NOMO-1 treated with DMSO at 0.1 percent for 48 hours (cell line): ENCODE data around the gene POLR2F.

ENCODE experiments used
- DNase-seq: peaks from one replicate; lab custom pipeline; 2025; ENCODE audit not compliant: unreplicated experiment; lab: John Stamatoyannopoulos, UW

The POLR2F gene

DNA sequence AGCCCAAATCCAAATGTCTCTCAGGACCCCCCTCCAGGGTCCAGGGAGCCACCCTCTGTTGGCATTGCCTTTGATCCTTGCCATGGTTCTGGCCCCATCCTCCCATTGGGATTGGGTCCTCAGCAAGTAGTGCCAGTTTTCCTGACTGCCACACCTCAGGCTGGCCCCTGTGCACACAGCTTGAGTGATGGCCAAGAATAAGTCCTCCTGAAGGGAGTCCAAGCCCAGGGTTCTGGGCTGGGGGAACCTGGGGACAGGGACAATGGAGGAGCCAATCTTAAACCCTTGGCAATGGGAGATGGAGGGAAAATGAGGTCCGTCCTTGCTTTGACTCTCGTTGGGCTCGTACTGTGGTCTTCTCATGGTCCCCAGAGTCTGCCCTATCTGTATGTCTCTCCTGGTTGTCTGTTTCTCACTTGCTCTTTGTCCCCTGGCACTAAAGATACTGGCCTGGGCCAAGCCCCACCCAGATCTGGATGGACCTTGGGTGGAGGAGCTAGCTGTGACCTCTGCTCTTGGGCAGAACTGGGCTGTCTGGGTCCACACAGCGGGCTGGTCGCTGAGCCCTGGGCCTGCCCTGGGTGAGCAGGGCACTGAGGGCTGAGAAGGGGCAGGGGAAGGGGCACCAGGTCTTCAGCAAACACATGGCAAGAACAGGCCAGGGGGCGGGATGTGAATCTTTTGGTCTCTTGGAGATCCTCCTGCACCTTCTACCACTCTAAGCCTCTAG is 27.9 kb downstream of the POLR2F start:
- DNase-seq: no peak

DNA sequence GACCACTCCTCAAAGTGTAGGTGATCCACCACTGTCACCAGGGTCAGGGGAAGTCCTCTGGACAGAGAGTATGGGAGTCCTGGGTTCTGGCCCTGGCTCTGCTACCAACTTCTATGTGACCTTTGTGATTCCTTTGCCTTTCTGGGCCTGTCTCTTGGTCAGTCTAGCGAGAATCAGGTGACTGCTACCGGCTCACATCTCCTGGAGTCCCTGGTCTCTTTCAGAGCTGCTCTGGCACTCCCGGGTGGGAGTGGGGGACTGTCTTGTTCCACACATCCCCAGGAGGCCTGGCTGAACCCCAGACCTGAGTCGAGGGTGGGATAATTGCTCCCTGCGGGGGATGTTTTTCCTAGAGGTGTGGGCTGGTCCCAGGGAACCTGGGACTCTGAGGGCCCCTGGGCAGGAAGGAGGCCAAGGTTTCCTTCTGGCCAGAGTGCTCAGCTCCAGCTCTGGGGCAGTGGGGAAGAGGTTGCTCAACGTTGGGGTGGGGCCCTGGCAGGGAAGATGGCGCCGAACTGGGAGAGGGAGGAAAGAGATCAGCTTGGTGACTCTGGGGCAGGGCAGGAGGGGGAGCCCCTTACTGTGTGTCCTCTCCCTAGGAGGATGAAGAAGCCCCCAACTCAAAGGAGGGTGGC is 28.8 kb downstream of the POLR2F start:
- no peak for DNase-seq

DNA sequence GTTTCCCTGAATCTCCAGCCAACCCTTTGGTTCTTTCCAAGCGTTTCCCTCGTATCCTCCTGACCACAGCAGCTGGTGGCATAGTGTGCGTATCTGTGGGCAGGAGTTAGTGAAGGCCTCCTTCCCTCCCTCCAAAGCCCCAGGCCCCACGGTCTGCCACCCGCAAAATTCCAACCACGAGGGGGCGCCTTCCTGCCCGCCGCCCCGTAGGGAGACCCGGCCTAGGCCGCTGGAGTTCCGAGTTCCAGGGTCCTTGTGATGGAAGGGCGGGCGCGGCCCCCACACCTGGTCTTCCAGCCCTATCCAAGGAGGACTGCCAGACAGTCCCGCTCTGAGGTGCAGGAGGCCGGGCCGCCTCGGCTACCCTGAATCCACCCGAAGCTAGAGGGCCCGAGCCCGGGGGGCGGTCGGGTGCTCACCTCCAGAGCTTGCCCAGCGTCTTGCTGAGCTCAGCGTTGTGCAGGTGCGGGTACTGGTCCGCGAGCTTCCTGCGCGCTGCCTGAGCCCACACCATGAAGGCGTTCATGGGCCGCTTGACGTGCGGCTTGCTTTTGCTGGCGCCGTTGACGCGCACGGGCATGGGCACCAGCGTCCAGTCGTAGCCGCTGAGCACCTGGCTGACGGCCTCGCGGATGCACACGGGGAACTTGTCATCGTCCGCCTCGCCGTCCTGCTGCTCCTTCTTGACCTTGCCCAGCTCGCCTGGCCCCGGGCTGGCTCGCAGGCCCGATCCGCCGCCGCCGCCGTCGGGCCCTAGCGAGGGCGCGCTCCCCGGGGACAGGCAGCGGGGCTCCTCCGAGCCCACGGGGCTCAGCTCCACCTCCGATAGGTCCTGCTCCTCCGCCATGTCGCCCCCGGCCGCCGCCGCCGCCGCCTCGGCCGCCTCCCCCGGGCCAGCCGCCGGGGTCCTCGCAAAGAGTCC is 29.7 kb downstream of the POLR2F start:
- no peak for DNase-seq

DNA sequence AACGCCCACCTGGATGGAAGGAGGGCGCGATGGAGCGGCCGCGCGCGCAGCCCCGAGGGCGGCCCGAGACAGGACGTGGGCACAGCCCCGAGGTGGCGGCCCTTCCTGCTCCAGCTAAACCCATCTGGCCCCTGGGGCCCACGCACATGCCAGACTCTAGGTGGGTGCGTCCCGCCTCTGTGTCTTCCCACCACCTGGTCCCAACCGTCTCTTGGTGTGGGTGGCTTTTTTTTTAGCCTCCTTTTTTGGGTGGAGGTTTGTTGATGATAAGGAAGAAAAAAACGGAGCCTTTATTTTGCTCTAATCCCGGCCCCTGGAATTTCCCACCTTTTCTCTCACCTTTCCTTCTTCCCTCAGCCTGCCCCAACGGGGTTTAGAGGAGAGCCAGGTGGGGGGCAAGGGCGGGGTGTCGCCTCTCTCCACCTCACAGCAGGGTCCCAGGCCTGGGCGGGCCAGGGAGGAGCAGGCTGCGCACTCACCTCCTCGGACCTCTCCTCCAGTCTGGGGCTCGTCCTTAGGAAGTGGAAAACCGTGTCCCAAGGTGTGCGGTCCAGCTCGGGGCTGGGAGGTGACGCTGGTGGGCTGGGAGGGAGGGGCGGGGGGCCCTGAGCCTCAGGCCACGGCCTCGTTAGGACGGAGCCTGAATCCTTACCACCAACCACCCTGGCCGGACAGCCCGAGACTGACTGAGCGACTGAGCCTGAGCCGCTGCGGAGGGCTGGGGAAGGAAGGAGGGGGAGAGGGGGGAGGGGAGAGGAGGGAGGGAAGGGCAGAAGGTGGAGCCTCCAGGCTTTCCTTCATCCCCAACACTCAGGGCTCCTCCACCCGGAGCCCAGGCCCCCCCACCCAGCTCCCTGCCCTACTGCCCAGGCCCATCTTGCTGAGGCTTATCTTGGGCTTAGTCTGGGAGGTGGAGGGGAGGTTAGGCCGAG is 30.6 kb downstream of the POLR2F start, which contains the start of gene SOX10:
Gene SOX10 (minus strand): TSS at position 696 of the 932 bp plus-strand sequence. CDS start 771 bp downstream, outside the sequence.
- no peak for DNase-seq

DNA sequence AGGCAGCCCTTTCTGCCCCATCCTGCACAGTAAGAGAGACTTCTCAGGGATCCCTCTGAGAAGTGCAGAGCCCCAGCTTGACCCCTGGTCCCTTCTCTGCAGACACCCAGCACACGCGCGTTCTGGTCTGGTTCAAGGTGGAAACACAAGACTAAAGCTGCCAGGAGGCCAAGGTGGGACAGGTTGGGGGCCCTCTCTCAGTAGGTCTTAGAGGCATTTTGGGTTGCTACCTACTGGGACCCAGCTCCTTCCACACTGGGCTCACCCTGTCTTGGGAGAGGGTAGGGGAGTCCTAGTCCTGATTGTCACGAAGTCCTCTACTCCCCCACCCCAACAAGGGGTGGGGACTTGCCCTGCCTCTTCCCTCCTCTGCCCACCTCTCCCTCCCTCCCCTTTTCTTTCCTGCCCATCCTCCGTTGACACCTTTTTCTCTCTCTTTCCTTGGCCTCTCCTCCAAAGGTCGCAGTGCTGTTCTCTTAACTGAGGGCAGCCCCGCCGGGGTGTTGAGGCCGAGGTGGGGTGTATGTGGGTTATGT is 31.6 kb downstream of the POLR2F start:
- DNase-seq: no peak

DNA sequence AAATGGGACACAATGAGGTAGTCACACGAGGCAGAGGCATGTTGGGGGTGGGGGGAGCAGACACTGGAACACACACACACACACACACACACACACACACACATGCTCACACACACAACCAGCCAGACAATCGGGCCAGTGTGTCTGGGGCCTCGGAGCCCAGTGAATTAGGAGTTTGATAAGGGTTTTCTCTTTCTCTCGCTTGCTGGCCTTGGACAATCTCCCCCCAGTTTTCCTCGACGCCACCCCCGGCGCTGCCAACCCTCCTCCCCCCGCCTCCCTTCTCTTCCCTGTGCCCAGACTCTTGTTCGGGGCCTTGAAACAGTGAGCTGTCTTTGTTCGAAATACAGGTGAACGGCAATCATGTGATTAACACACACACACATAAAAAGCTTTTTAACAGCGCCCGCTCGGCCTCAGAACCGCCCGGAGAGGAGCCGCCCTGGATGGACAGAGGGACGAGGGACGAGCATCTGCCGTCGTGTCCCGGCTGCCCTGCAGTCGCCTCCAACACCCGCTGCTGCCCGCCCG is 32.3 kb downstream of the POLR2F start:
- DNase-seq: no peak

DNA sequence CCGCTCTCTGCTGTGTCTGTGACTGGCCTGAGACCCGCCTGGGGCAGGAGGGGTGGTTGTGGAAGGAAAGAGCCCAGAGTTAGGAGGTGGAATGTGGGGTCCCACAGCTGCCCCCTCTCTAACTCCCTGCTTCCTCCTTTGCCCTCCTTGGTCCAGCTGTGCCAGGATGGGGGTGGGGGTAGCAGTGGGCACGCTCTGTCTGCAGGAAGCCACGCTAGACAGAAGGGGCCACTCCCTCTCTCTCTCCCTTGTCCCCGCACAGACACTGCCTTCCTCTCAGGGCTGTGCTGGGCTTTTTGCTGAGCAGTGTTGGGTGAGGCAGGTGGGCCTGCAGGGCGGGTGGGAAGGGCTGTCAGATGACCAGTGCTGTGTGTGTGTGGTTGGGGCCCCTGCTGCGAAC is 32.9 kb downstream of the POLR2F start:
- no peak for DNase-seq

DNA sequence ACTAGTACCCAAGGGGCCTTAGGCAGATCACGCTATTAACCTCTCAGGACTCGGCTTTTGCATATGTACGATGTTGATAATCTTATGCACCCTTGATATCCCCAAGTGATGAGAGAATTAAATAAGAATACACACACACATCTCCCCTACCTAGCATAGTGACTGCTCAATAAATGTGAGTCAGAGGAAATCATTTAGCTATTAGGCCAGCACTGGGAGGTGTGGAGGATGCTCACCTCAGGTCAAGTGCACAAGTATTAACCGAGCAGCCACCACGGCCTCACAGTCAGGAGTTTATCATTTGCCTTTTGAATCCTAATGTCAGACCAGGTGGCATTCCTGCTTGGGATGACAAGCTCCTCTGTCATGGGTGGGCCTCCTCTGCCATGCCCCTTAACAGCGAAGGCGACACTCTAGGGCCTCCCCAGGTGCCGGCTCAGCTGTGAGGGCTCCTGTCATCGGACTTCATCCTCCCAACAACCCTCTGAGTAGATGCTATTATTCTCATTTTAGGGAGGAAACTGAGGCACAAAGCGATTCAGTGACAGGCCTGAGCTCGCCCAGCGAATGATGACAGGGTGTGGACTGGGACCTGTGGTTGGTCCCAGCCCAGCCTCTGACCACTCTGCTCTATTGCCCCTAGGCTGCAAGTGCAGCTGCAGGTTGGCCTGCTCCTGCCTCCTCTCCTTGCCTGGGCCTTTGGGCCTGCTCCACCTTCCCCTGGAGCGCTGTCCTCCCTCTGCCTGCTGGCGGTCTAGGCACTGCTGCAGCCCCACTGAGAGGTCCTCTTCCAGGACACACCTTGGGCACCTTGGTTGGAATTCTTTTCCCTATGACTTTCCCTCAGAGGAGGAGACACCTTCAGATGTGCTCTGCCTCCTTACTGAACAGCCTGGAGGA is 35.9 kb downstream of the POLR2F start:
- no peak for DNase-seq

DNA sequence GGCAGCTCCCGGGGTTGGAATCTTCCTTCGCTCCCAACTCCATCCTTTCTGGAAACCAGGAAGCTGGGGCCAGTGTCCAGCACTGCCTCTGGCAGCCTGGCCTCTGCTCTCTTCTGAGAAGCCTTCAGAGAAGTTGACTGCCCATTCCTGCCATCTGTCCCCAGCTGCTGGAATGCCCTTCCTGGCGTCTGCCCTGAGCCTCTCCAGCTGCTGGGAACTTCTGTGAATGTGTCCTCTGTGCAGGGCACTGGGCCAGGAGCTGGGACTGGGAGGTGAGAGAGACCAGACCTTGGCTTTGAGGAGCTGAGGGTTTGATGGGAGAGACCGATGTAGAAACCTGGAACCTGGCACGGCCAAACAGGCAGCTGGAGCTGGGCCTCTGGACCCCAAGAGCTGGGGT is 36.8 kb downstream of the POLR2F start:
- no peak for DNase-seq

DNA sequence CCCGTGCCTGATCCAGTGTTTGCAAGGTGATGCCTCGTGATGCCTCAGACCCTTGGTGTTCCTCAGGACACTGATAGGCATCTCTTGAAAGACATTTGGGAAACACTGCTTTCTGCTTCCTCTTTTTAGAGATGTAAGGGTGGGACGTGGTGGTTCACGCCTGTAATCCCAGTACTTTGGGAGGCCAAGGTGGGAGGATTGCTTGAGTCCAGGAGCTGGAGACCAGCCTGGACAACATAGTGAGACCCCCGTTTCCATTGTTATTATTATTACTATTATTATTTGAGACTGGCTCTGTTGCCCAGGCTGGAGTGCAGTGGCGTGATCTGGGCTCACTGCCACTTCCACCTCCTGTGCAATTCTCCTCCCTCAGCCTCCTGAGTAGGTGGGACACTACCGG is 37.4 kb downstream of the POLR2F start:
- no peak for DNase-seq

DNA sequence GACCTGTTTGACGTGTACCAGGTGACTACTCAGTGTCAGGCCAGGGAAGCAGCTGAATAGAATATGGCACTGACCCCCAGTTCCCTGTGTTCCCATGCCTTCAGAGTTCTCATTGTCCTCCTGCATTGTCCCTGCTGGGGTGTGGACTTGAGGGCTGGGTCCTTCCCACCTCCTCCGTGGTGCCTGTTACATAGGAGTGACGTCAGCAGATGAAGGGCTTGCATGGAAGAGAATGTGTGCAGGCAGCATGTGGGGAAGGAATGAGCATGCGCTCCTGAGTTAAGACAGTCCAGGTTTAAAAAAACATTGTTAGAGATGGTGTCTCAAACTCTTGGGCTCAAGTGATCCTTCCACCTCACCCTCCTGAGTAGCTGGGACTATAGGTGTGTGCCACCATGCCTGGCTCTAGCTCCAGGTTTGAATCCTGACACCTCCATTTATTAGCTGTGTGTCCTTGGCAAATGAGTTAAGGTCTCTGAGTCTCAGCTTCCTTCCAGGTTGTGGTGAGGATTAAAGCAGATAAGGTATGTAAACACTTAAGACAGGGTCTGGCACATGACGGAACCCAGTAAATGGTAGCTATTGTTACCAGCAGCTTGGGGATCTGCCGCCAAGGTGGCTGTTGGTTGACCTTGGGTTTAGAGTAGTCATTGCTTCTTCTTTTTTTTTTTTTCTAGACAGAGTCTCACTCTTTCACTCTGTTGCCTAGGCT is 38.4 kb downstream of the POLR2F start:
- no peak for DNase-seq

DNA sequence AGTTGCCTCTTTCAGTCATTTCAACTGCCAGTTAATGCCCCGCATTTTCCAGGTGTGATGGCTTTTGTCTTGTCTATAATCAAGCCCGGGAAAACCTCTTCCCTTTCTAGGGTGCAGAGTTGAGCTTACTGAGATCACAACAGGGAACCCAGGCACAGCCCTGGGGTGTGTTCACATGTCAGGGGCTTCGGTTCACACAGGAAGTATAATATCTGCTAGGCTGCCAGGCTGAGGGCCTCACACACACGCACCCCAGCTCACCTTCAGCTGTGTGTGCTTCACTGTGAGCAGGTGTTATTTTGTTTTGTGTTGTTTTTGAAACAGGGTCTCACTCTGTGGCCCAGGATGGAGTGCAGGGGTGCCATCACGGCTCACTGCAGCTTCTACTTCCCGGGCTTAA is 40.5 kb downstream of the POLR2F start:
- DNase-seq: no peak

DNA sequence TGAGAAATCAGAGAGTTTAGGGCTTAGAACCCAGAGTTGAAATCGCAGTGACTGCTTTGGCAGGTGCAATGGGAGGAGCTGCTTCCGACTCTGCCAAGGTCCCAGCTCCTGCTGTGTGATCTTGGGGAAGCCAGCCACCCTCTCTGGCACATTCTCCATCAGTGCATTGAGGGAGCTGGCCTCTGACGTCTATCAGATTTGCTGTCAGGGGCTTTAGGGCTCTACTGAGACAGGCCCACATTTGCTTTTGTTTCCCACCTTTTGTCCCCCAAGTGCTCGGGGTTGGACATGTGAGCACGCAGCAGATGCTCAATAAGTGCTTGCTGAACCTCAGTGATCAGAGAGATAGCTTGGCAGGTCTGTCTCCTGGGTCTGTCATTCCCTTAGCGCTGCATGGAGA is 41.5 kb downstream of the POLR2F start:
- DNase-seq: no peak

DNA sequence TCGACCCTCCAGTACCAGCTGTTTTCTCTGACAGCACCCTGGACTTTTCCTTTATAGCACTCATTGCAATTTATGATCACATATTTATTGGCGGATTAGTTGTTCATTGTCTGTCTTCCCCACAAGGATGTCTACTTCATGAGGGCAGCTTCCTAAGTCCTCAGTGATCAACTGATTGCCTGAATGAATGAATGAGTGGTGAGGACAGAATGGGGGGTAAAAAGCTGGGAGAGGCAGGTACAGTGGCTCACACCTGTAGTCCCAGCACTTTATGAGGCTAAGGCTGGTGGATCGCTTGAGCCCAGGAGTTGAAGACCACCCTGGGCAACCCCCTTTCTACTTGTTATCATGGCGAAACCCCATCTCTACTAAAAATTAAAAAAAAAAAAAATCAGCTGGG is 42.0 kb downstream of the POLR2F start:
- no peak for DNase-seq

DNA sequence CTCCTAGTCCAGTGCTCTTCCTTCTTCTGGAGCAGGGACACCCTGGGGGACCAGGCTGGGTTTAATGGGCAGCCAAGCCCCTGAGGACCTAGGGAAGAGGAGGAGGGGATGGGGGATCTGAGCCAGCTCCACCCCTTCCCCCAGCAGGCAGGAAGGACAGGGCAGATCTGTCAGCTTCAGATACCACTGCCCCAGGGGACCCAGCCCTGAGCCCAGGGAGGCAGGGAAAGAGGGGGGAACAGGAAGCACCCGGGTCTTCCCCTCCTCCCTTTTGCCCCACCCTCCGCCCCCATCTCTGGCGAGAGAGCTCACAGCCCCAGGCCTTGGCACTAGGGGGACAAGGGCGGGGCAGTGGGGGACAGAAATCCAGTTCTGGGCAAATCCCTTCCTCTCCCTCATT is 42.6 kb downstream of the POLR2F start:
- DNase-seq: no peak

DNA sequence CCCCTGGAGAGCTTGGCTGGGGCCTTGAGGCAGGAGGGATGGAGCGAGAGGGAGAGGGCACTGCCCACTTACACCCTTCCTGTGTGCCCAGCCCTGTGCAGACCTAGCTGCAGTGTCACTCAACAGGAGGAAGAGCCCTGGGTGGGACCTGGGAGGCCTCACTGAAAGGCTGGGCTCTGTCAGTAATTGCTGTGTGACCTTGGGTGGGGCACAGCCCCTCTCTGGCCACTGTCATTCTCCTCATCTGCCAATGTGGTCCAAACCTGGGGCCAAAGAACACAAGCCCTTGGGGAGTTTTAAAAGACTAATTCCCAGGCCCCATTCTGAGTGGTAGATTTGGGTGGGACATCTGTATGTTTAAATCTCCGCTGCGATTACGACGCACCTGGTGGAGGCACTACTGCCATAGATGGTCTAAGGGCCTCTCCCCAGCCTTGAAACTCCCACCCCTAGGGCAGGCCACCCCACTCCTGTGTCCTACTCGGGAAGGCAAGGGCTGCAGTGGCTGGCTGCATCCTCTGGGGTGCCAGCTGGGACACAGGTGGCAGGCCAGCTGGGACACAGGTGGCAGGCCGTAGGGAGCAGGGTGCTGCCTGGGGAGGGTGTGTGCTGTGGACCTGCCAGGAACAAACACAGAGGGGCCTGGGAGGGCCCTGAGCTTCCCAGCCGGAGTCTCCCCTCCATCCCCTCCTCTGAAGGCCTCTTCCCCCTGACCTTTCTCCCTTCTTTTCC is 43.2 kb downstream of the POLR2F start:
- no peak for DNase-seq

DNA sequence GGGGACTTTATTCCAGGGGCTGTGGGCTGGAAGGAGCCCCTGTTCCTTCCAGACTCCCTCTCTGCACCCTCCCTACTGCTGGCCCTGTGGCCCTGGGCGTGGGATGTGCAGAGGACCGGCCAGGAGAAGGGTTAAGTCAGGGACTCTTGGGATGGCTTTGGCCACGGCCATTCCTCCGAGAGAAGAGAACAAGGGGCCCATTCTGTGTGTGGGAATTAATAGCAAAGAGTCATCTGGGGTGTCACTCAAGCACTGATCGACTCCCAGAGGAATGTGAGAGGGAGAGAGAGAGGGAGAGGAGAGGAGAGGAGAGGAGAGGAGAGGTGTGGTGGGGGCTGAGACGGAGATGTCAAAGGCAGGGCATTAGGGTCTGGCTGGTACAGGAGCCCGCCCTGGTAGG is 45.0 kb downstream of the POLR2F start:
- DNase-seq: no peak

DNA sequence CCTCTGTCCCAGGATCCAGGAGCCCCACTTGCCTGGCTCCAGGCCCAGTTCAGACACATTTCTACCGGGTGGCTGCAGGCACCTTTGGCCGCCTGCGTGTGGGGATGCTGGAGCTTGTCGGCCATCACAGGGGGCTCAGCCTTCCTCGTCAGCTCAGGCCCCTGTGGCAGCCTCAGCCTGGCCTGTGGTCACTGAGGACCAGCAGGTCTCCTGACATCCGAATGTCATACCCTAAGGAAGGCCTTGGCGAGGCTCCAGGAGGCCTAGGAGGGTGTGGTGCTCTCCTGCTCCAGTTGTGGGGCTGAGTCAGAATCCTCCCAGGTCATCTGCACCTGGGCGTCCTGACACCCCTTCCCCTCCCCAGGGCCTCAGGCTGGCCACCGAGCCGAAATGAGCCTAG is 45.7 kb downstream of the POLR2F start:
- DNase-seq: no peak
